IMR-90 (cell line): ENCODE data around the gene NR4A1. TPM values are rescaled to one million over a fixed set of nuclear protein-coding genes. Genes with fewer than 3 reads are reported as not detected.

Experiments used
- ATAC-seq: fragments of 200-7000 bp; cut with Tn5 transposase; 2 replicates; pipeline ENCODE4 v1.9.1; 2020; ENCODE audit warnings: low read depth, mild to moderate bottlenecking, moderate library complexity
- BruUV-seq: library from RNA; stranded (reverse); fragments of 400-500 nt; replicated peaks from 2 replicates; lab custom pipeline; 2021; lab: Mats Ljungman, UMichigan
- CTCF ChIA-PET: fragments of 300-600 bp; formaldehyde crosslinking; extraction: SDS; loops from one replicate; lab custom pipeline; 2021; ENCODE audit warnings: antibody characterized with exemption; lab: Yijun Ruan, JAX
- POLR2A ChIA-PET: fragments of 300-600 bp; sonication (Branson Sonifier 250); formaldehyde crosslinking; loops from one replicate; lab custom pipeline; 2022; ENCODE audit warnings: antibody characterized with exemption; ENCODE audit not compliant: unreplicated experiment; lab: Charles Lee
- DNase-seq: peaks from one replicate; pipeline ENCODE4 v3.0.0; 2013
- H2AFZ ChIP-seq: replicated peaks from 2 replicates; pipeline ENCODE3; 2013; ENCODE audit warnings: low read length, mild to moderate bottlenecking; ENCODE audit not compliant: poor library complexity
- H2AK5ac ChIP-seq: 2 replicates; pipeline ENCODE4 v1.6.1; 2013; ENCODE audit warnings: low read depth, low read length, inconsistent platforms
- H2AK9ac ChIP-seq: replicated peaks from 2 replicates; pipeline ENCODE3; 2013; ENCODE audit warnings: mild to moderate bottlenecking, low read depth, low read length, moderate library complexity; ENCODE audit not compliant: poor library complexity
- H2BK120ac ChIP-seq: 2 replicates; pipeline ENCODE4 v1.6.1; 2013; ENCODE audit warnings: low read depth, low read length, inconsistent platforms
- H2BK15ac ChIP-seq: 3 replicates; pipeline ENCODE4 v1.6.1; 2013; ENCODE audit warnings: low read depth, low read length, inconsistent platforms
- H2BK20ac ChIP-seq: 2 replicates; pipeline ENCODE4 v1.6.1; 2013; ENCODE audit warnings: low read depth, mild to moderate bottlenecking, inconsistent platforms, low read length, moderate library complexity
- H2BK5ac ChIP-seq: 2 replicates; pipeline ENCODE4 v1.6.1; 2013; ENCODE audit warnings: mild to moderate bottlenecking, low read depth, low read length, inconsistent platforms; ENCODE audit not compliant: poor library complexity, severe bottlenecking
- H3K14ac ChIP-seq: replicated peaks from 2 replicates; pipeline ENCODE4 v1.6.1; 2013; ENCODE audit warnings: low read depth, low read length, inconsistent platforms
- H3K18ac ChIP-seq: 2 replicates; pipeline ENCODE4 v1.6.1; 2013; ENCODE audit warnings: low read depth, low read length, control low read depth
- H3K23ac ChIP-seq: 2 replicates; pipeline ENCODE4 v1.6.1; 2013; ENCODE audit warnings: low read depth, low read length, inconsistent platforms
- H3K27ac ChIP-seq: 2 replicates; pipeline ENCODE4 v1.5.1; 2013; ENCODE audit warnings: mild to moderate bottlenecking, control low read depth, low read length; ENCODE audit not compliant: insufficient read depth
- H3K27me3 ChIP-seq: 2 replicates; pipeline ENCODE4 v1.6.1; 2013; ENCODE audit warnings: low read length; ENCODE audit not compliant: control insufficient read depth, insufficient read depth
- H3K36me3 ChIP-seq: 2 replicates; pipeline ENCODE4 v1.6.1; 2013; ENCODE audit warnings: low read length, mixed read lengths; ENCODE audit not compliant: control insufficient read depth, insufficient read depth
- H3K4ac ChIP-seq: 2 replicates; pipeline ENCODE4 v1.6.1; 2013; ENCODE audit warnings: low read depth, low read length, inconsistent platforms
- H3K4me1 ChIP-seq: 2 replicates; pipeline ENCODE4 v1.6.1; 2013; ENCODE audit warnings: low read length, mixed read lengths; ENCODE audit not compliant: control insufficient read depth, insufficient read depth
- H3K4me2 ChIP-seq: 2 replicates; pipeline ENCODE4 v1.6.1; 2013; ENCODE audit warnings: low read depth, mild to moderate bottlenecking, control low read depth, low read length, moderate library complexity
- H3K4me3 ChIP-seq: 2 replicates; pipeline ENCODE4 v1.5.1; 2013; ENCODE audit warnings: low read depth, mild to moderate bottlenecking, control low read depth, low read length, moderate library complexity; ENCODE audit not compliant: insufficient read depth
- H3K56ac ChIP-seq: 2 replicates; pipeline ENCODE4 v1.6.1; 2013; ENCODE audit warnings: low read length, inconsistent platforms; ENCODE audit not compliant: insufficient read depth; ENCODE audit errors: extremely low read depth
- H3K79me1 ChIP-seq, 2 experiments: 2 replicates each; pipeline ENCODE4 v1.6.1; 2013; ENCODE audit warnings: low read length in 2 of 2, inconsistent platforms in 1 of 2, low read depth in 1 of 2
- H3K9ac ChIP-seq: 2 replicates; pipeline ENCODE4 v1.6.1; 2013; ENCODE audit warnings: low read depth, low read length, control low read depth
- H3K9me1 ChIP-seq: 2 replicates; pipeline ENCODE4 v1.6.1; 2013; ENCODE audit warnings: low read length, inconsistent platforms; ENCODE audit not compliant: insufficient read depth
- H3K9me3 ChIP-seq: 2 replicates; pipeline ENCODE4 v1.6.1; 2013; ENCODE audit warnings: low read length; ENCODE audit not compliant: control insufficient read depth, insufficient read depth
- H4K20me1 ChIP-seq: 2 replicates; pipeline ENCODE4 v1.6.1; 2013; ENCODE audit warnings: low read length, inconsistent platforms; ENCODE audit not compliant: insufficient read depth
- H4K5ac ChIP-seq: 2 replicates; pipeline ENCODE4 v1.6.1; 2013; ENCODE audit warnings: mild to moderate bottlenecking, low read depth, low read length, control low read depth
- H4K8ac ChIP-seq, 2 experiments: 2 replicates each; pipeline ENCODE4 v1.6.1; 2013; ENCODE audit warnings: low read depth in 2 of 2, low read length in 2 of 2, control low read depth in 1 of 2, inconsistent platforms in 1 of 2
- H4K91ac ChIP-seq: 2 replicates; pipeline ENCODE4 v1.6.1; 2013; ENCODE audit warnings: low read depth, low read length, inconsistent platforms; ENCODE audit not compliant: insufficient read depth
- BHLHE40 ChIP-seq: fragments of 150-350 bp; IDR thresholded peaks from 2 replicates; pipeline ENCODE4 v1.6.1; 2016; ENCODE audit warnings: mild to moderate bottlenecking, low read depth, low read length
- FOS ChIP-seq: fragments of 150-350 bp; IDR thresholded peaks from 2 replicates; pipeline ENCODE4 v1.6.1; 2016; ENCODE audit warnings: low read depth, low read length
- MAFK ChIP-seq: IDR thresholded peaks from 2 replicates; pipeline ENCODE4 v1.6.1; 2012; ENCODE audit warnings: low read depth, low read length, improper control_type of control experiment
- MAZ ChIP-seq: IDR thresholded peaks from 2 replicates; pipeline ENCODE4 v1.6.1; 2012; ENCODE audit warnings: low read depth, mild to moderate bottlenecking, low read length, improper control_type of control experiment, moderate library complexity, borderline replicate concordance
- MXI1 ChIP-seq: IDR thresholded peaks from 2 replicates; pipeline ENCODE4 v1.6.1; 2012; ENCODE audit warnings: low read depth, mild to moderate bottlenecking, low read length, moderate library complexity, borderline replicate concordance
- NFE2L2 ChIP-seq: fragments of 150-350 bp; IDR thresholded peaks from 2 replicates; pipeline ENCODE4 v1.6.1; 2016; ENCODE audit warnings: low read depth, mild to moderate bottlenecking, low read length
- POLR2A ChIP-seq: IDR thresholded peaks from 2 replicates; pipeline ENCODE4 v1.6.1; 2012; ENCODE audit warnings: mild to moderate bottlenecking, low read depth, low read length
- SMC3 ChIP-seq: fragments of 150-350 bp; IDR thresholded peaks from 2 replicates; pipeline ENCODE4 v1.6.1; 2016; ENCODE audit warnings: low read depth, mild to moderate bottlenecking, antibody characterized with exemption, low read length, moderate library complexity
- WGBS, 2 experiments: methylation state at CpG; one replicate each; pipeline versions ENCODE4 v1.1.5 to v1.1.7; 2013; ENCODE audit warnings: missing lambda C conversion rate in 2 of 2; ENCODE audit not compliant: insufficient read length in 1 of 2; ENCODE audit errors: extremely low coverage in 2 of 2; 5-methylcytosine and 5-hydroxymethylcytosine counted together
- dilution Hi-C: fragments of 300-500 bp; cut with HindIII; formaldehyde crosslinking; loops from one replicate; pipeline ENCODE4 v1.14.3; 2018; ENCODE audit warnings: low sequenced_read_pairs; ENCODE audit not compliant: unreplicated experiment
- in situ Hi-C: fragments of 300-500 bp; cut with MboI; formaldehyde crosslinking; loops from 3 replicates; pipeline ENCODE4 v1.14.3; 2019; ENCODE audit warnings: low sequenced_read_pairs, inconsistent platforms, mixed read lengths
- intact Hi-C: fragments of 100-400 bp; cut with micrococcal nuclease; formaldehyde crosslinking; loops from 2 replicates; pipeline ENCODE4 v1.10.0; 2022
- polyA plus RNA-seq, 3 experiments: library from polyadenylated mRNA; depleted of rRNA; stranded (reverse); fragments of >200 nt; gene quantifications; 2 replicates each; pipeline ENCODE4 v1.2.3, GENCODE V29; 2012; ENCODE audit warnings: low replicate concordance in 1 of 3
- total RNA-seq: library from RNA; depleted of rRNA; stranded (reverse); fragments of >200 nt; gene quantifications from 2 replicates; pipeline ENCODE4 v1.2.3, GENCODE V29; 2012
- TF ChIP-seq, protein P1 (sequence below): fragments of 150-350 bp; IDR thresholded peaks from 2 replicates; pipeline ENCODE4 v1.6.1; 2016; ENCODE audit warnings: low read depth, mild to moderate bottlenecking, low read length, moderate library complexity, borderline replicate concordance
- TF ChIP-seq, protein P2 (sequence below): fragments of 150-350 bp; IDR thresholded peaks from 2 replicates; pipeline ENCODE4 v1.6.1; 2017; ENCODE audit warnings: mild to moderate bottlenecking, antibody characterized with exemption, low read length, low read depth

Gene NR4A1
- total and polyA plus RNA-seq, 2 of the 4 experiments (the other 2 are of a cell fraction), result 6.6 to 34.1 TPM

DNA sequence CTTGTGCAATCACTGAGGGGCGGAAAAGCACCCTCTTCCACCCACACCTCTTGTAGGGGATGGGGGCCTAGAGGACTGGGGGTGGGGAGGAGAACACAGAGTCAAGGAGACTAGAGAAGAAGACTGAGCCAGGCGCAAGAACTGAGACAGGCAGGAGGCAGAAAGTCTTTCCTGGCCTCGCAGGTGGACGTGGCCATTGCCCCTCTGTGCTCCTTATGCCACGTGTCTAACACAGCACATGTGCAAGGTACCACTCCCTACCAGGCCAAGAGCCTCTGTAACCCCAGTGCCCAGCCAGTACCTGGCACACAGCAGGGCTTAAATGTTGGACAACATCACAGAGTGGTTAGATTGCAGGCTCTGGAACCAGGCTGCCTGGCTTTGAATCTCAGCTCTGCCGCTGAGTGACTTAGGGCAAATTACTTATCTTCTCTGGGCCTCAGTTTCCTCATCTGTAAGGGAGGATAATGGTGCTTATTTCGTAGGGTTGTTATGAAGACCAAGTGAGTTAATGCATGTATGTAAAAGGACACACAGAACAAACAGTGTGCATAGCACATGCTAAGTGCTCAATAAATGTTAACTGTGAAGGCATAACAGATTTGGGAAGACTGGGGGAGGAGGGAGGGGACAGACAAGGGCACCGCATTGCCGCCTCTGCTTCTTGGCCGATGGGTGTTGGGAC is 45.9 kb upstream of the NR4A1 start:
- in situ Hi-C loops (no loop called here), dilution Hi-C loops (no loop called here), intact Hi-C loops (no loop called here)
- no peak overlapping the region for H3K27ac ChIP-seq
- H3K23ac ChIP-seq, result no peak overlapping the region
- H3K18ac ChIP-seq, result no peak overlapping the region
- no peak overlapping the region for H3K9ac ChIP-seq
- H3K4me3 ChIP-seq, result no peak overlapping the region
- no peak overlapping the region for H2BK15ac ChIP-seq
- no peak overlapping the region for H3K4ac ChIP-seq
- CTCF ChIA-PET, result interaction anchor here (1.1 to 7.8 kb wide), 2 partner anchors 17 to 35 kb away, joined by 4 to 128 read pairs; no protein-coding TSS in a partner anchor
- no peak overlapping the region for H3K56ac ChIP-seq
- peaks cover 3 to 26% of the 10 kb centered on the region in 2 experiments; a peak in 3 of 4 replicates for H3K79me1 ChIP-seq
- H3K14ac ChIP-seq, result no peak overlapping the region
- no peaks in the 10 kb centered on the region for H3K9me3 ChIP-seq
- H2BK5ac ChIP-seq, result no peak overlapping the region
- DNase-seq, result no peak
- peak overlapping the region; percentile 48; the same call in 1 of the 2 replicates for H2AK5ac ChIP-seq
- H4K91ac ChIP-seq, result no peak overlapping the region
- no peaks in the 10 kb centered on the region for H3K27me3 ChIP-seq
- no peak overlapping the region for H2BK20ac ChIP-seq
- peaks cover 13% of the 10 kb centered on the region for H3K4me1 ChIP-seq
- no peak overlapping the region for H4K5ac ChIP-seq
- no peak overlapping the region for H4K8ac ChIP-seq
- POLR2A ChIA-PET, result no interaction called here
- H2AFZ ChIP-seq, result no peak overlapping the region
- H3K9me1 ChIP-seq, result peaks cover 11% of the 10 kb centered on the region; the same call in 1 of the 2 replicates
- no peak overlapping the region for H2AK9ac ChIP-seq
- H3K4me2 ChIP-seq, result no peak overlapping the region
- ATAC-seq, result no peak
- no peak for TF ChIP-seq MAZ
- TF ChIP-seq NFE2L2, result no peak
- TF ChIP-seq POLR2A, result no peak
- no peak for TF ChIP-seq BHLHE40
- TF ChIP-seq, protein P1, sequence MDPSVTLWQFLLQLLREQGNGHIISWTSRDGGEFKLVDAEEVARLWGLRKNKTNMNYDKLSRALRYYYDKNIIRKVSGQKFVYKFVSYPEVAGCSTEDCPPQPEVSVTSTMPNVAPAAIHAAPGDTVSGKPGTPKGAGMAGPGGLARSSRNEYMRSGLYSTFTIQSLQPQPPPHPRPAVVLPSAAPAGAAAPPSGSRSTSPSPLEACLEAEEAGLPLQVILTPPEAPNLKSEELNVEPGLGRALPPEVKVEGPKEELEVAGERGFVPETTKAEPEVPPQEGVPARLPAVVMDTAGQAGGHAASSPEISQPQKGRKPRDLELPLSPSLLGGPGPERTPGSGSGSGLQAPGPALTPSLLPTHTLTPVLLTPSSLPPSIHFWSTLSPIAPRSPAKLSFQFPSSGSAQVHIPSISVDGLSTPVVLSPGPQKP, result no peak
- no peak for TF ChIP-seq SMC3
- no peak for TF ChIP-seq MAFK
- TF ChIP-seq FOS, result no peak
- no peak for TF ChIP-seq MXI1
- TF ChIP-seq, protein P2, sequence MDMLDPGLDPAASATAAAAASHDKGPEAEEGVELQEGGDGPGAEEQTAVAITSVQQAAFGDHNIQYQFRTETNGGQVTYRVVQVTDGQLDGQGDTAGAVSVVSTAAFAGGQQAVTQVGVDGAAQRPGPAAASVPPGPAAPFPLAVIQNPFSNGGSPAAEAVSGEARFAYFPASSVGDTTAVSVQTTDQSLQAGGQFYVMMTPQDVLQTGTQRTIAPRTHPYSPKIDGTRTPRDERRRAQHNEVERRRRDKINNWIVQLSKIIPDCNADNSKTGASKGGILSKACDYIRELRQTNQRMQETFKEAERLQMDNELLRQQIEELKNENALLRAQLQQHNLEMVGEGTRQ, result no peak
- H3K36me3 ChIP-seq, result no peaks in the 10 kb centered on the region; the same call in 1 of the 2 replicates
- H4K20me1 ChIP-seq, result no peaks in the 10 kb centered on the region; the same call in 1 of the 2 replicates
- WGBS, 2 experiments, result no CpG with 5 or more reads among the region's 10 CpGs
- H2BK120ac ChIP-seq, result no peak overlapping the region
- no TSS peak for BruUV-seq
